NCI-H2196 (cell line): Measurements from ENCODE around the gene TRIML2.
"Not testable (repeated sequence)": the region's sequence is repeated elsewhere in the genome, so short reads cannot be mapped to it uniquely, and the experiment has no call there.

ENCODE experiments used
- DNase-seq: peaks from one replicate; lab custom pipeline; 2025; ENCODE audit not compliant: unreplicated experiment; lab: John Stamatoyannopoulos, UW

The TRIML2 gene

GRCh38 chr4:188107931-188108843 is 1.2 kb downstream of the TRIML2 start:
- no peak for DNase-seq

GRCh38 chr4:188106454-188106853 is 2.9 kb downstream of the TRIML2 start:
- no peak for DNase-seq

DNA sequence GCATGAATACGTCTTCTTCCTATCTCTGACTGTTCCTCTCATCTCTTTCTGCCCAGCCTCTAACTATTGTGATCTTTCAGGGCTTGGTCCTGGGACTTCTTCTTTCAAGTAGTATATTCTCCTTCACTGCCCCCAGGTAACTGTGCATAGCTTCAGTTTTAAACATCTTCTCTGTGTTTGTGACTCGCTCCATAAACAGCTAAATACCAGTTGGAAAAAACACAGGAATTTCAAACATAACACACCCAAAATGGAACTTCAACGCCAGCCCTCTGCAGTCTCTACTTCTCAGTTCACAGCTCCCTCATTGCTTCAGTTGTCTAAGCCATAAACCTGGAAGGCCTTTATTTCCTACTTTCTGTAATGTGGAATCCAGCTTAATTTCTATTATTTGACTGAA is 16.6 kb downstream of the TRIML2 start:
- DNase-seq, result no peak

DNA sequence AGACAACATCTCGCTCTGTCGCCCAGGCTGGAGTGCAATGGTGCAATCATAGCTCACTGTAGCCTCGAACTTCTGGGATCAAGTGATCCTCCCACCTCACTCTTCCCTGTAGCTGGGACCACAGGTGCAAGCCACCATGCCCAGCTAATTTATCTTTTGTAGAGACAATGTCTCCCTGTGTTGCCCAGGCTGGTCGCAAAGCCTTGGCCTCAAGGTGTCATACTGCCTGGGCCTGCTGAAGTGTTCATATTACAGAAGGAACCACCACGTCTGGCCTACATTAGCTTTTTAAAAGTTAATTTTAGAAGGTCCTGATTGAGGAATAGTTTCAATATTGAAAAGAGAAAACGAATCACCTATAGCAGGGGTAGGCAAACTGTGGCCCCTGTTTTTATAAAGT is 22.5 kb downstream of the TRIML2 start:
- DNase-seq, result no peak

- DNase-seq, result no peak
These were observed 26.6 kb downstream of the TRIML2 start for GRCh38 chr4:188082796-188083195.

DNA sequence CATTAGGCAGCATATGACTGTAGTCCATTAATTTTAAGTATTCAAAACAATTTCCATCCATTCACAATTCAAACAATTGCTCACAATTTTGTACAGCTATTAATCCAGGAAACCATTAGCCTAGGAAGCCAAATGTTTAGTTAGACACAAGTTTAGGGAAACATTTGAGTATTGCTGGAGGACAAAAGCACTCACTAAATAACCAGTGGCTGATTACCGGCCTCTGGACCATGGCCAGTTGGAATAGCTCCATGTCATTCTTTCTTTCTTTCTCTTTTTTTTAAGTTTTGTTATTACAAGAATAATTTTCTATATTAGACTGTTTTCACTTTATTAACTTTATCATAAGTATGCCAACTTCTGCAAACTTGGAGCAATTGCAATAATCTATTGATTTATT is 31.3 kb downstream of the TRIML2 start:
- DNase-seq, result no peak

GRCh38 chr4:188076169-188076568 is 33.2 kb downstream of the TRIML2 start:
- no peak for DNase-seq

- no peak for DNase-seq
These were observed 48.3 kb downstream of the TRIML2 start for GRCh38 chr4:188061083-188061482.

DNA sequence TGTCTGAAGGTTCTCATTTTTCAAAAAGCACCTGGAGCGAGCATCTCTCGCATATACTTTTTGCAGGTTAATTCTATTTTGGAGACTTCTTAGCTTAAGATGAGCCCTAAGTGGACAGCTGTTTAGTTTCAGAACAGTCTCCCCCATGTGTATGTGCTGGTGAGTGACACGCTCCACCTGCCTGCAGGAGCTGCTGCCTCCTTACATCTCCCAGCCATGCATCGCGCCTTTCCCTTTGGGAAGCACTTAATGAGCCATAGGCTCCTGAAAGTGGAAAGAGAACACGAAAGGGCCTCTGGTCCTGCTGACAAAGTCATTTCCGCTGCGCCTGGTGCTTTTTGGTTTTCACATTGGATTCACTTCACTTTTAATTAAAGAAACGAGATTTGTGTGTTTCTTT is 56.1 kb downstream of the TRIML2 start:
- no peak for DNase-seq

DNA sequence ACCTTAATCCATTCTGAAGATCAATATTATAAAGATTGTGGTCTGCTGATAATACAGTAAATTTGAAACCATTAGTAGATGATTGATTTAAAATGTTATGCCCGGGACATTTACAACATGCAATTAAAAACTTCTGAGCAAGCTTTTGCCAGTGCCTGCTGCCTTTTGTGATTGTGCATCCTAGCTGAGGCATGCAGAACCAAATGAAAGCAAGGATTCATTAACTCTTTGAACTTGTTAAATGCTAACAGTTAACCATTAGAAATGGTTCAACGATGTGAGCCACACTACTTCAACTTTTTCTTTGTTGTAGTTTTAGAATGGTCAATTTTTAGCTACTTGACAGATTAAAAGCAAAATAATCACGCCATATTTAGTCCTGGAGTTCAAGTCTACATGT is 62.7 kb downstream of the TRIML2 start:
- no peak for DNase-seq

- DNase-seq, result not testable (repeated sequence)
These were observed 63.9 kb downstream of the TRIML2 start for GRCh38 chr4:188045461-188045860.

DNA sequence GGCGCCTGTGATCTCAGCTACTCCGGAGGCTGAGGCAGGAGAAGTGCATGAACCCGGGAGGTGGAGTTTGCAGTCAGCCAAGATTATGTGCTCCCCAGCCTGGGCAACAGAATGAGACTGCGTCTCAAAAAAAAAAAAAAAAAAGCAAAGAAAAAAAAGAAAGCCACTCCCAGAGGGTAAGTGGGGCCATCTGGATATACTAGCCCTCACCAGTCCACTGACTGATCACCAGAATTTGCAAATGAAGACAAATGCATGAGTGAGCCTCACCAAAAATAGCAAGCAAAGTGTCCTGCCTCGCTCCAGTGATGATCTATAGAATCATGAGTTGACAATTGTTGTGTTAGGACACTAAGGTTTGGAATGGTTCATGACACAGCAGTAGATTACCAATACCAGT is 66.2 kb downstream of the TRIML2 start:
- DNase-seq, result no peak

DNA sequence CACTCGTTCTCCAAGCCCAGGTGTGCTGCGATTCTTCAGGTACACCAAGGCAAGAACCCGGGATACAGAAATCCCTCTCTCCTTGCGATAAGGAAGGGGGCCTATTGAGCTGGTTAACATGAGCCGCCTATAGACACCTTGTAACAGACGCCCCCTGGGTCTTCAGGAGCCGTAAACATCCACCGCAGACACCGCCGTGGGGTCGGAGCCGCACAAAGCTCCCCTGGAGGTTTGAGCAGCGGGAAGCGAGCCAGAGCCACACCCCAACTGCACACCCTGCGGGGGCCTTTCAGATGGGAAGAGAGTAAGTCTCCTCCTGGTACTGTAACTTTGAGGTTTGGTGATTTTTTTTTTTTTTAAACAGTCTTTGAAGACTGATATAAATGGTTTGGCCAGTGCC is 67.2 kb downstream of the TRIML2 start:
- DNase-seq, result no peak

GRCh38 chr4:188041721-188042120 is 67.7 kb downstream of the TRIML2 start:
- DNase-seq, result no peak
